Sigmoid colon (tissue), 7 donors: ENCODE measurements around the gene KIF12. TPM values are rescaled to one million over a fixed set of nuclear protein-coding genes. Genes with fewer than 3 reads are reported as not detected.

Source experiments
- DNase-seq: peaks from one replicate; pipeline ENCODE4 v3.0.0-alpha.2; 2019
- H3K27ac ChIP-seq, 4 donors: fragments of 200-600 bp; sonication (generic); one replicate each; pipeline ENCODE4 v1.5.1; 2016 to 2019; ENCODE audit warnings: mild to moderate bottlenecking in 1 of 4
- H3K27me3 ChIP-seq, 3 donors: fragments of 200-600 bp; sonication (generic); one replicate each; pipeline ENCODE4 v1.5.1; 2019; ENCODE audit warnings: mild to moderate bottlenecking in 1 of 3
- H3K36me3 ChIP-seq, 4 donors: fragments of 200-600 bp; sonication (generic); one replicate each; pipeline ENCODE4 v1.5.1; 2016 to 2019
- H3K4me1 ChIP-seq, 4 donors: fragments of 200-600 bp; sonication (generic); one replicate each; pipeline ENCODE4 v1.5.1; 2017 to 2019
- H3K4me3 ChIP-seq, 4 donors: fragments of 200-600 bp; sonication (generic); one replicate each; pipeline ENCODE4 v1.5.1; 2017 to 2019; ENCODE audit warnings: mild to moderate bottlenecking in 2 of 4, moderate library complexity in 1 of 4
- H3K9me3 ChIP-seq, 4 donors: fragments of 200-600 bp in 3 of 4; sonication (generic) in 3 of 4; one replicate each; pipeline versions ENCODE4 v1.5.1 to v1.6.1; 2013 to 2019
- CTCF ChIP-seq, 4 experiments: fragments of 450-650 bp in 3 of 4; fragments of 200-600 bp in 1 of 4; IDR thresholded peaks; one replicate each; pipeline ENCODE4 v1.5.1; 2016 to 2019; ENCODE audit warnings: antibody characterized with exemption in 4 of 4, mild to moderate bottlenecking in 3 of 4, moderate library complexity in 2 of 4
- EP300 ChIP-seq, 4 donors: sonication (generic); formaldehyde crosslinking; IDR thresholded peaks; one replicate each; pipeline ENCODE4 v1.6.1; 2017; ENCODE audit warnings: antibody characterized with exemption in 4 of 4
- POLR2A ChIP-seq, 2 donors: fragments of 450-650 bp; IDR thresholded peaks; one replicate each; pipeline ENCODE4 v1.6.1; 2016; ENCODE audit warnings: antibody characterized with exemption in 2 of 2, mild to moderate bottlenecking in 2 of 2, moderate library complexity in 2 of 2
- POLR2AphosphoS5 ChIP-seq, 4 donors: sonication (generic); formaldehyde crosslinking; IDR thresholded peaks; one replicate each; pipeline ENCODE4 v1.6.1; 2017; ENCODE audit warnings: antibody characterized with exemption in 4 of 4
- WGBS, 2 donors: extraction: QIAGEN DNeasy Blood & Tissue Kit; methylation state at CpG; one replicate each; pipeline ENCODE4 v1.1.7; 2013; 5-methylcytosine and 5-hydroxymethylcytosine counted together
- intact Hi-C: fragments of 100-400 bp; cut with DNase I; formaldehyde crosslinking; loops from one replicate; pipeline ENCODE4 v1.15.1; 2023
- polyA plus RNA-seq, 3 donors: library from polyadenylated mRNA; stranded (reverse); fragments of 200-250 nt; gene quantifications; one replicate each; pipeline ENCODE4 v1.2.3, GENCODE V29; 2013
- total RNA-seq, 4 donors: library from RNA; depleted of rRNA; stranded (reverse); fragments of >200 nt; gene quantifications; one replicate each; pipeline ENCODE4 v1.1.0, GENCODE V29; 2016
- donor health status: healthy with polysubstance abuse.
- donor health status: Bipolar disorder and iron deficiency.
- donor health status: healthy.

Gene KIF12
- total and polyA plus RNA-seq, 7 donors = 1.4 to 6.9 (median 3.7) TPM; not detected in 3

GRCh38 chr9:114140850-114141249, 41.8 kb upstream of the KIF12 start:
- Histone ChIP-seq H3K36me3 (no peaks in the 10 kb centered on the region), H3K27me3 (no peaks in the 10 kb centered on the region), H3K9me3 (no peaks in the 10 kb centered on the region), H3K4me3 (no peak overlapping the region), H3K4me1 (peaks cover 0 to 25% (median 23%) of the 10 kb centered on the region in 4 donors), H3K27ac (peak overlapping the region in 2 of 4 donors; percentile 29)
- intact Hi-C loops = no loop called here
- no peak for DNase-seq
- 59 to 61% methylated on average over 4 of the region's 4 CpGs for WGBS, 2 donors
- TF ChIP-seq EP300 (IDR thresholded peaks at IDR 0.05) (no peak), POLR2A (IDR thresholded peaks at IDR 0.05) (no peak), POLR2AphosphoS5 (IDR thresholded peaks at IDR 0.05) (no peak), CTCF (IDR thresholded peaks at IDR 0.05) (no peak)

GRCh38 chr9:114140401-114140800, 41.3 kb upstream of the KIF12 start:
- intact Hi-C loops = no loop called here
- H3K27ac ChIP-seq = peak overlapping the region in 2 of 4 donors; percentile 29

GRCh38 chr9:114139071-114139470, 40.0 kb upstream of the KIF12 start:
- Histone ChIP-seq H3K27ac (no peak overlapping the region), H3K36me3 (no peaks in the 10 kb centered on the region), H3K4me1 (peaks cover 0 to 25% (median 23%) of the 10 kb centered on the region in 4 donors), H3K9me3 (no peaks in the 10 kb centered on the region), H3K4me3 (no peak overlapping the region), H3K27me3 (no peaks in the 10 kb centered on the region)
- WGBS, 2 donors = 85 to 94% methylated on average over 5 of the region's 5 CpGs
- no peak for DNase-seq
- TF ChIP-seq POLR2AphosphoS5 (IDR thresholded peaks at IDR 0.05) (no peak), EP300 (IDR thresholded peaks at IDR 0.05) (no peak), POLR2A (IDR thresholded peaks at IDR 0.05) (no peak), CTCF (IDR thresholded peaks at IDR 0.05) (no peak)
- intact Hi-C loops = no loop called here

More at GRCh38 chr9:114140401-114140800, 41.3 kb upstream of the KIF12 start:
- no peaks in the 10 kb centered on the region for H3K9me3 ChIP-seq
- no peaks in the 10 kb centered on the region for H3K27me3 ChIP-seq
- H3K4me1 ChIP-seq = peaks cover 0 to 25% (median 23%) of the 10 kb centered on the region in 4 donors
- no peaks in the 10 kb centered on the region for H3K36me3 ChIP-seq
- TF ChIP-seq CTCF (IDR thresholded peaks at IDR 0.05) = no peak
- no peak for TF ChIP-seq POLR2AphosphoS5 (IDR thresholded peaks at IDR 0.05)
- no peak for TF ChIP-seq EP300 (IDR thresholded peaks at IDR 0.05)
- DNase-seq = no peak
- no peak overlapping the region for H3K4me3 ChIP-seq
- 92 to 95% methylated on average over 2 of the region's 2 CpGs for WGBS, 2 donors

GRCh38 chr9:114138552-114138971, 39.5 kb upstream of the KIF12 start:
- Histone ChIP-seq H3K4me1 (peaks cover 0 to 25% (median 23%) of the 10 kb centered on the region in 4 donors), H3K9me3 (no peaks in the 10 kb centered on the region), H3K27ac (no peak overlapping the region), H3K27me3 (no peaks in the 10 kb centered on the region), H3K4me3 (no peak overlapping the region), H3K36me3 (no peaks in the 10 kb centered on the region)
- DNase-seq = no peak
- intact Hi-C loops = no loop called here
- WGBS, 2 donors = 88 to 89% methylated on average over 8 of the region's 8 CpGs
- no peak for TF ChIP-seq POLR2A (IDR thresholded peaks at IDR 0.05)
- TF ChIP-seq EP300 (IDR thresholded peaks at IDR 0.05) = no peak
- no peak for TF ChIP-seq CTCF (IDR thresholded peaks at IDR 0.05)
- TF ChIP-seq POLR2AphosphoS5 (IDR thresholded peaks at IDR 0.05) = no peak

GRCh38 chr9:114137831-114138230, 38.7 kb upstream of the KIF12 start:
- Histone ChIP-seq H3K4me1 (peaks cover 0 to 25% (median 23%) of the 10 kb centered on the region in 4 donors), H3K27ac (no peak overlapping the region), H3K4me3 (no peak overlapping the region), H3K27me3 (no peaks in the 10 kb centered on the region), H3K36me3 (no peaks in the 10 kb centered on the region), H3K9me3 (no peaks in the 10 kb centered on the region)
- 84% methylated on average over 6 of the region's 6 CpGs for WGBS, 2 donors
- intact Hi-C loops = no loop called here
- TF ChIP-seq POLR2A (IDR thresholded peaks at IDR 0.05) (no peak), EP300 (IDR thresholded peaks at IDR 0.05) (no peak), POLR2AphosphoS5 (IDR thresholded peaks at IDR 0.05) (no peak), CTCF (IDR thresholded peaks at IDR 0.05) (no peak)
- no peak for DNase-seq
